Ovary (tissue), 9 donors: ENCODE measurements around the gene RPS6KA1. TPM values are rescaled to one million over a fixed set of nuclear protein-coding genes. Genes with fewer than 3 reads are reported as not detected.

Experiments used
- DNase-seq, 5 donors: peaks; one replicate each; pipeline ENCODE4 v3.0.0-alpha.2; 2019 to 2020
- H3K27ac ChIP-seq, 2 donors: fragments of 200-600 bp; one replicate each; pipeline versions ENCODE4 v1.5.1 to v1.8.0; 2019 to 2022
- H3K27me3 ChIP-seq: fragments of 200-600 bp; one replicate; pipeline ENCODE4 v1.8.0; 2022
- H3K36me3 ChIP-seq: fragments of 200-600 bp; sonication (generic); one replicate; pipeline ENCODE4 v1.5.1; 2019
- H3K4me1 ChIP-seq: one replicate; pipeline ENCODE4 v1.8.1; 2013; ENCODE audit warnings: mild to moderate bottlenecking, moderate library complexity; ENCODE audit not compliant: insufficient read depth
- H3K4me3 ChIP-seq: fragments of 200-600 bp; sonication (generic); one replicate; pipeline ENCODE4 v1.5.1; 2017
- H3K9me3 ChIP-seq, 2 donors: fragments of 200-600 bp in 1 of 2; sonication (generic) in 1 of 2; one replicate each; pipeline versions ENCODE4 v1.5.1 to v1.8.1; 2013 to 2019; ENCODE audit warnings: mild to moderate bottlenecking in 1 of 2, moderate library complexity in 1 of 2
- EP300 ChIP-seq: sonication (generic); formaldehyde crosslinking; IDR thresholded peaks from one replicate; pipeline ENCODE4 v1.6.1; 2017; ENCODE audit warnings: antibody characterized with exemption
- POLR2A ChIP-seq: fragments of 450-650 bp; IDR thresholded peaks from one replicate; pipeline ENCODE4 v1.6.1; 2017; ENCODE audit warnings: antibody characterized with exemption, mild to moderate bottlenecking, moderate library complexity
- WGBS, 3 donors: extraction: QIAGEN DNeasy Blood & Tissue Kit in 1 of 3; methylation state at CpG; one replicate each; pipeline versions ENCODE4 v1.1.5 to v1.1.7; 2013 to 2017; 5-methylcytosine and 5-hydroxymethylcytosine counted together
- intact Hi-C, 4 donors: fragments of 100-400 bp; cut with DNase I; formaldehyde crosslinking; loops; one replicate each; pipeline versions ENCODE4 v1.11.0 to v1.15.1; 2022 to 2023
- polyA plus RNA-seq, 2 donors: library from polyadenylated mRNA; stranded (reverse); fragments of 200-250 nt in 1 of 2; fragments of 350-450 nt in 1 of 2; fragmentation: Illumina TruSeq in 1 of 2; extraction: RNeasy Lipid Tissue Mini Kit (QIAGEN cat#74804) in 1 of 2; gene quantifications; one replicate each; pipeline ENCODE4 v1.2.3, GENCODE V29; 2013 to 2014
- total RNA-seq, 7 donors: library from RNA; depleted of rRNA in 2 of 7; stranded (reverse); fragments of >200 nt in 2 of 7; fragmentation: NEBNext Ultra II Directional in 3 of 7; extraction: Animal tissue kit (Norgen Biotek cat#: 25700) in 3 of 7; gene quantifications; one replicate each; pipeline versions ENCODE4 v1.1.0 to v1.2.4, GENCODE V29; 2016 to 2023
- TF ChIP-seq, protein P1 (sequence below), 3 donors: fragments of 450-650 bp in 2 of 3; fragments of 200-600 bp in 1 of 3; IDR thresholded peaks; one replicate each; pipeline versions ENCODE4 v1.5.1 to v1.8.0; 2016 to 2022; ENCODE audit warnings: antibody characterized with exemption in 3 of 3, mild to moderate bottlenecking in 1 of 3
- donor health status: DM: no; HTN: no; CAD: no; lungs with moderate emphysema.
- donor health status: DM: no; HTN: no; CAD: no.
- donor health status: Bipolar disorder and iron deficiency.
- donor health status: DM: yes; HTN: yes; CAD: no.
- donor health status: DM: no; HTN: no; CAD: no.
- donor health status: DM: yes; HTN: yes; CAD: no.

RPS6KA1 gene
- total and polyA plus RNA-seq, 9 donors, result 2.2 to 18.8 (median 5.2) TPM

DNA sequence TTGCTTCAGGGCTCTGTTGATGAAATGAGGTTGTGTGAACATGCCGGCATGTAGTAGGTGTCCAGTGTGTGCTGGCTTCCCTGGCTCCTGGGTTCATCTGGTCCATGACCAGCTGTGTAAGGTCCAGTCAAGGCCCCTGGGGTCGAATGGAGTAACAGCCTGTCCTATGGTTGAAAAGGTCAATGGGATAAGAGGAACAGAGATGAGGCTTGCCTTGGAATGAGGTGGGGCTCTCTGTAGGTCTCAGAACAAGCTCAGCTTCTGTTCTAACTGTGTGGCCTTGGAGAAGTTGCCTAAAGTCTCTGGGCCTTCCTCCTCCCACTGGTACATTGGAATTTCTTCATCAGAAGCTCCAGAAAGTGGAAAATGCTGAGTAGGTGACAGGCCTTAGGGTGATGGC, 26.6 kb downstream of the RPS6KA1 start:
- WGBS, 3 donors, result 71 to 75% (median 71%) methylated on average over 2 of the region's 2 CpGs
- H3K27ac ChIP-seq, result no peak overlapping the region
- intact Hi-C loops, result no loop called here
- no peak for TF ChIP-seq EP300
- TF ChIP-seq, protein P1, sequence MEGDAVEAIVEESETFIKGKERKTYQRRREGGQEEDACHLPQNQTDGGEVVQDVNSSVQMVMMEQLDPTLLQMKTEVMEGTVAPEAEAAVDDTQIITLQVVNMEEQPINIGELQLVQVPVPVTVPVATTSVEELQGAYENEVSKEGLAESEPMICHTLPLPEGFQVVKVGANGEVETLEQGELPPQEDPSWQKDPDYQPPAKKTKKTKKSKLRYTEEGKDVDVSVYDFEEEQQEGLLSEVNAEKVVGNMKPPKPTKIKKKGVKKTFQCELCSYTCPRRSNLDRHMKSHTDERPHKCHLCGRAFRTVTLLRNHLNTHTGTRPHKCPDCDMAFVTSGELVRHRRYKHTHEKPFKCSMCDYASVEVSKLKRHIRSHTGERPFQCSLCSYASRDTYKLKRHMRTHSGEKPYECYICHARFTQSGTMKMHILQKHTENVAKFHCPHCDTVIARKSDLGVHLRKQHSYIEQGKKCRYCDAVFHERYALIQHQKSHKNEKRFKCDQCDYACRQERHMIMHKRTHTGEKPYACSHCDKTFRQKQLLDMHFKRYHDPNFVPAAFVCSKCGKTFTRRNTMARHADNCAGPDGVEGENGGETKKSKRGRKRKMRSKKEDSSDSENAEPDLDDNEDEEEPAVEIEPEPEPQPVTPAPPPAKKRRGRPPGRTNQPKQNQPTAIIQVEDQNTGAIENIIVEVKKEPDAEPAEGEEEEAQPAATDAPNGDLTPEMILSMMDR (IDR thresholded peaks at IDR 0.05), result no peak
- no peak for TF ChIP-seq POLR2A
- no peaks in the 10 kb centered on the region for H3K9me3 ChIP-seq
- H3K27me3 ChIP-seq, result no peaks in the 10 kb centered on the region
- no peaks in the 10 kb centered on the region for H3K36me3 ChIP-seq
- H3K4me1 ChIP-seq, result no peaks in the 10 kb centered on the region
- DNase-seq, result no peak
- H3K4me3 ChIP-seq, result no peak overlapping the region

DNA sequence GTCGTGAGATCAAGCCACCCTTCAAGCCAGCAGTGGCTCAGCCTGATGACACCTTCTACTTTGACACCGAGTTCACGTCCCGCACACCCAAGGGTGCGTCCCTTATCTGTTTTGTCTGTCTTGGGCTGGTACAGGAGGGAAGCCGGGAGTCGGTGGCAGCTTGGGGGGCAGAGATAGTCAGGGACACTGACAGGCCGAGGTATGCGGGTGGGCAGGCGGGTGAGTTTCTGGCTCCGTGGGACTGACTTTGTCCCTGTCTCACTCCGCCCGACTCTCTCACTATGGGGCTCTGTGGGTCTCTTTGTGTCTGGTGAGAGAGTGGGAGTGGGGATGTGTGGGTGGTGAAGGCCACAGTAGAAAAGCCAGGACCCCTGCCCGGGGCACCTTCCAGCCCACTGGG, 27.4 kb downstream of the RPS6KA1 start:
- Histone ChIP-seq H3K4me3 (no peak overlapping the region), H3K4me1 (no peaks in the 10 kb centered on the region), H3K36me3 (no peaks in the 10 kb centered on the region), H3K27me3 (no peaks in the 10 kb centered on the region), H3K27ac (no peak overlapping the region), H3K9me3 (no peaks in the 10 kb centered on the region)
- intact Hi-C loops, result no loop called here
- TF ChIP-seq, protein P1 (IDR thresholded peaks at IDR 0.05), result no peak
- no peak for TF ChIP-seq POLR2A
- WGBS, 3 donors, result 91 to 94% (median 93%) methylated on average over 14 of the region's 14 CpGs
- DNase-seq, result no peak

DNA sequence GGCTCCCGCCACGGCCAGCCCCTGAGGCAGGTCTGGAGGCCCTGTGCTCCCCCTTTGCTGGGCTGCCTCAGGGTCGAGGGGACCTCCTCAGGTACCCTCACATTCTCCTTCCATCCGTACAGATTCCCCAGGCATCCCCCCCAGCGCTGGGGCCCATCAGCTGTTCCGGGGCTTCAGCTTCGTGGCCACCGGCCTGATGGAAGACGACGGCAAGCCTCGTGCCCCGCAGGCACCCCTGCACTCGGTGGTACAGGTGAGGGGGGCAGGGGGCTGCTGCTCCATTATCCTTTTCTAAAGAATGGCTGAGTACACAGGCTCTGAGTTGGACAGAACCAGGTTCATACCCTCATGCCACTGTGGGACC, 29.1 kb downstream of the RPS6KA1 start:
- intact Hi-C loops, result no loop called here
- Histone ChIP-seq H3K36me3 (no peaks in the 10 kb centered on the region), H3K9me3 (no peaks in the 10 kb centered on the region), H3K4me3 (no peak overlapping the region), H3K4me1 (no peaks in the 10 kb centered on the region), H3K27ac (no peak overlapping the region), H3K27me3 (no peaks in the 10 kb centered on the region)
- no peak for DNase-seq
- TF ChIP-seq POLR2A (no peak), EP300 (no peak)
- TF ChIP-seq, protein P1 (IDR thresholded peaks at IDR 0.05), result no peak
- WGBS, 3 donors, result 84 to 88% (median 85%) methylated on average over 13 of the region's 13 CpGs

DNA sequence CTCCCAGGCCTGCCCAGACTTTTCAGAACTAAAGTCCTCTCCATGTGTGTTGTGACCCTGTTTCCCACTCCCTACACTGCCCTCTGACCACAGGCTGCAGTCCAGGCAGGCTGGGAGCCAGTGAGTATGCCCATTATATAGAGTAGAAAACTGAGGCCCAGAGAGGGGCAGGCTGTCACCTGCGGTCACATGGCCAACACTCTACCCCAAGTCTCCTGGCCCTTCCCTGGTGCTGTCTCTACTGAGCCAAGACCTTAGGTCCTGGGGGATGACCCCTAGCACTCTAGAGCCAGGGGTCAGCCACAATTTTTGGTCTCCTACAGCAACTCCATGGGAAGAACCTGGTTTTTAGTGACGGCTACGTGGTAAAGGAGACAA, 30.8 kb downstream of the RPS6KA1 start:
- no peak overlapping the region for H3K4me3 ChIP-seq
- WGBS, 3 donors, result 96 to 100% (median 100%) methylated on average over 3 of the region's 3 CpGs
- H3K4me1 ChIP-seq, result no peaks in the 10 kb centered on the region
- intact Hi-C loops, result no loop called here
- H3K27me3 ChIP-seq, result no peaks in the 10 kb centered on the region
- H3K9me3 ChIP-seq, result no peaks in the 10 kb centered on the region
- H3K36me3 ChIP-seq, result no peaks in the 10 kb centered on the region
- TF ChIP-seq EP300, result no peak
- TF ChIP-seq, protein P1 (IDR thresholded peaks at IDR 0.05), result no peak
- TF ChIP-seq POLR2A, result no peak
- no peak for DNase-seq
- no peak overlapping the region for H3K27ac ChIP-seq

DNA sequence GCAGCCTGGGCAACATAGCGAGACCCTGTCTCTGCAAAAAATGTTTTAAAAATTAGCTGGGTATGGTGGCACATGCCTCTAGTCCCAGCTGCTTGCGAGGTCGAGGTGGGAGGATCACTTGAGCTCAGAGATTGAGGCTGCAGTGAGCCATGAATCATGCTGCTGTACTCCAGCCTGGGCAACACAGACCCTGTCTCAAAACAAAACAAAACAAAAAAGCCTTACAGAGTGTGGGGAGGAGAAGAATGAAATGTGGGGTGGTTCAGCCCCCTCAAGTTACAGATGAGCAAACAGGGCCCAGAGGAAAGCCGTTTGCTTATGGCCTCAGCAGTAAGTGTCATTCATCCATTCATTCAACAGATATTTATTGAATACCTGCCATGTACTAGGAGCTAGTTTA, 40.7 kb downstream of the RPS6KA1 start:
- intact Hi-C loops, result no loop called here
- DNase-seq, result no peak
- no peaks in the 10 kb centered on the region for H3K9me3 ChIP-seq
- no peaks in the 10 kb centered on the region for H3K4me1 ChIP-seq
- WGBS, 3 donors, result 52 to 59% (median 58%) methylated on average over 4 of the region's 4 CpGs
- H3K27ac ChIP-seq, result no peak overlapping the region
- TF ChIP-seq, protein P1 (IDR thresholded peaks at IDR 0.05), result no peak
- TF ChIP-seq POLR2A (no peak), EP300 (no peak)
- H3K4me3 ChIP-seq, result no peak overlapping the region
- H3K36me3 ChIP-seq, result no peaks in the 10 kb centered on the region
- H3K27me3 ChIP-seq, result no peaks in the 10 kb centered on the region
